ENCODE data around the gene MRFAP1L1. TPM values are rescaled to one million over a fixed set of nuclear protein-coding genes. Genes with fewer than 3 reads are reported as not detected.

MRFAP1L1 gene
- total and polyA plus RNA-seq, 2 experiments from 2014 or later = 61.6 to 73.8 TPM

DNA sequence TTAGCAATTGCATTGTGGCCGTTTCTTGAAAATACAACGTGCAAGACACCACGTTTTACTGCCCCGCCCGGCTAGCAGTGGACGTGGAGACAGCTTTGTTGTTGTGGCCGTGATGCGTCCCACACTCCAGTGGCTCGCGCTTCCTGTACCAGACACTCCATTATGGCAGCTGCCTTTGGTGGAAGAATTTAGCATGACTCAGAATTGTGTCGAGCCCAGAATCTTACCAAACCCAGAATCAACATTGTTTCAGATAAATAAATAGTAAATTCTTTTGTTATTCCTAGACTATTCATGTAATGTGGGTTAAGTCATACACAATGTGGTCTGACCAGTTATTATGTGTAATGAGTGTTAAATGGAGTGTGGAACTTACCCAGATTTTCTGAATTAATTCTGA lies 41.3 kb downstream of the MRFAP1L1 start:
- H3K4me2 ChIP-seq = no peak overlapping the region
- Mint-ChIP-seq H3K27ac (no peak overlapping the region), H3K36me3 (ENCODE audit: low read depth) (peaks cover 5% of the 10 kb centered on the region; the same call in 2 of the 3 replicates), H3K9me3 (peaks cover 4% of the 10 kb centered on the region), H3K27me3 (ENCODE audit: insufficient read depth, low read depth, poor library complexity) (peaks cover 10% of the 10 kb centered on the region), H3K4me3 (no peak overlapping the region), H3K4me1 (peaks cover 3% of the 10 kb centered on the region; the same call in 1 of the 3 replicates)
- TF ChIP-seq JUNB (IDR thresholded peaks at IDR 0.05; ENCODE audit: unreplicated experiment) (no peak), NANOG (IDR thresholded peaks at IDR 0.05; ENCODE audit: borderline replicate concordance) (no peak), STAT1 (IDR thresholded peaks at IDR 0.05; ENCODE audit: unreplicated experiment) (no peak), EZH2phosphoT487 (IDR thresholded peaks at IDR 0.05; ENCODE audit: unreplicated experiment) (no peak), ZNF114 (CRISPR knock-in tag; IDR thresholded peaks at IDR 0.05) (no peak), ZNF331 (CRISPR knock-in tag; IDR thresholded peaks at IDR 0.05; ENCODE audit: low read depth) (no peak)
- TF ChIP-seq, protein P1, sequence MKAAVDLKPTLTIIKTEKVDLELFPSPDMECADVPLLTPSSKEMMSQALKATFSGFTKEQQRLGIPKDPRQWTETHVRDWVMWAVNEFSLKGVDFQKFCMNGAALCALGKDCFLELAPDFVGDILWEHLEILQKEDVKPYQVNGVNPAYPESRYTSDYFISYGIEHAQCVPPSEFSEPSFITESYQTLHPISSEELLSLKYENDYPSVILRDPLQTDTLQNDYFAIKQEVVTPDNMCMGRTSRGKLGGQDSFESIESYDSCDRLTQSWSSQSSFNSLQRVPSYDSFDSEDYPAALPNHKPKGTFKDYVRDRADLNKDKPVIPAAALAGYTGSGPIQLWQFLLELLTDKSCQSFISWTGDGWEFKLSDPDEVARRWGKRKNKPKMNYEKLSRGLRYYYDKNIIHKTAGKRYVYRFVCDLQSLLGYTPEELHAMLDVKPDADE (IDR thresholded peaks at IDR 0.05) = no peak
- peaks cover 10% of the 10 kb centered on the region for H3K27me3 ChIP-seq (ENCODE audit: insufficient read depth)
- 0 out of 2 replicates have a peak, but pooled peaks cover 5% of the 10 kb centered on the region for H3K4me1 ChIP-seq (ENCODE audit: insufficient read depth)
- no peak overlapping the region for H3K4me3 ChIP-seq
- no peaks in the 10 kb centered on the region for H3K36me3 ChIP-seq (ENCODE audit: insufficient read depth)
- H3K79me2 ChIP-seq (replicated peaks; ENCODE audit: insufficient read depth) = no peaks in the 10 kb centered on the region
- DNase-seq (ENCODE audit: low spot score) (no peak), ATAC-seq (no peak)
- no peak overlapping the region for H3K27ac ChIP-seq (ENCODE audit: low read depth)
- no peak overlapping the region for H2AFZ ChIP-seq
- H4K20me1 ChIP-seq (replicated peaks; ENCODE audit: insufficient read depth) = no peaks in the 10 kb centered on the region
- H3F3A ChIP-seq (replicated peaks; ENCODE audit: low read depth) = no peaks in the 10 kb centered on the region
- H3K9me2 ChIP-seq (ENCODE audit: insufficient read depth) = no peaks in the 10 kb centered on the region

DNA sequence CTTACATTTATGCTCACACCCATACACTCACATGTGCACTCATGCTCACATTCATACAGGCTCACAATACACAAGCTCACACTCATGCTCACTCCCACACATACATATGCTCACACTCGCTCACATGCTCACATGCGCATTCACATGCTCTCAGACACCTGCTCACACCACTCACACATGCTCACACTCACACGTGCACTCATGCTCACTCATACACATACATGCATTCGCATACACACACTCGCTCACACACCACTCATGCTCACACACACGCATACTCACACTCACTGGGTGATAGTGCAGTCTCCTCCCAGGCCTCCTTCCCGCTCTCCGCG lies 44.4 kb downstream of the MRFAP1L1 start:
- Histone ChIP-seq H3K4me2 (no peak overlapping the region), H3K27me3 (ENCODE audit: insufficient read depth) (peaks cover 37% of the 10 kb centered on the region), H3K4me3 (no peak overlapping the region), H3K27ac (ENCODE audit: low read depth) (no peak overlapping the region), H3F3A (replicated peaks; ENCODE audit: low read depth) (no peaks in the 10 kb centered on the region), H3K9me2 (ENCODE audit: insufficient read depth) (no peaks in the 10 kb centered on the region), H4K20me1 (replicated peaks; ENCODE audit: insufficient read depth) (no peaks in the 10 kb centered on the region), H3K4me1 (ENCODE audit: insufficient read depth) (0 out of 2 replicates have a peak, but pooled peaks cover 4% of the 10 kb centered on the region), H3K79me2 (replicated peaks; ENCODE audit: insufficient read depth) (no peaks in the 10 kb centered on the region), H3K36me3 (ENCODE audit: insufficient read depth) (no peaks in the 10 kb centered on the region), H2AFZ (no peak overlapping the region)
- DNase-seq (ENCODE audit: low spot score) (no peak), ATAC-seq (no peak)
- Mint-ChIP-seq H3K36me3 (ENCODE audit: low read depth) (no peaks in the 10 kb centered on the region), H3K4me3 (no peak overlapping the region), H3K27me3 (ENCODE audit: insufficient read depth, low read depth, poor library complexity) (peaks cover 21% of the 10 kb centered on the region), H3K4me1 (no peaks in the 10 kb centered on the region), H3K9me3 (no peaks in the 10 kb centered on the region; the same call in 2 of the 3 replicates), H3K27ac (no peak overlapping the region)
- TF ChIP-seq, protein P2, sequence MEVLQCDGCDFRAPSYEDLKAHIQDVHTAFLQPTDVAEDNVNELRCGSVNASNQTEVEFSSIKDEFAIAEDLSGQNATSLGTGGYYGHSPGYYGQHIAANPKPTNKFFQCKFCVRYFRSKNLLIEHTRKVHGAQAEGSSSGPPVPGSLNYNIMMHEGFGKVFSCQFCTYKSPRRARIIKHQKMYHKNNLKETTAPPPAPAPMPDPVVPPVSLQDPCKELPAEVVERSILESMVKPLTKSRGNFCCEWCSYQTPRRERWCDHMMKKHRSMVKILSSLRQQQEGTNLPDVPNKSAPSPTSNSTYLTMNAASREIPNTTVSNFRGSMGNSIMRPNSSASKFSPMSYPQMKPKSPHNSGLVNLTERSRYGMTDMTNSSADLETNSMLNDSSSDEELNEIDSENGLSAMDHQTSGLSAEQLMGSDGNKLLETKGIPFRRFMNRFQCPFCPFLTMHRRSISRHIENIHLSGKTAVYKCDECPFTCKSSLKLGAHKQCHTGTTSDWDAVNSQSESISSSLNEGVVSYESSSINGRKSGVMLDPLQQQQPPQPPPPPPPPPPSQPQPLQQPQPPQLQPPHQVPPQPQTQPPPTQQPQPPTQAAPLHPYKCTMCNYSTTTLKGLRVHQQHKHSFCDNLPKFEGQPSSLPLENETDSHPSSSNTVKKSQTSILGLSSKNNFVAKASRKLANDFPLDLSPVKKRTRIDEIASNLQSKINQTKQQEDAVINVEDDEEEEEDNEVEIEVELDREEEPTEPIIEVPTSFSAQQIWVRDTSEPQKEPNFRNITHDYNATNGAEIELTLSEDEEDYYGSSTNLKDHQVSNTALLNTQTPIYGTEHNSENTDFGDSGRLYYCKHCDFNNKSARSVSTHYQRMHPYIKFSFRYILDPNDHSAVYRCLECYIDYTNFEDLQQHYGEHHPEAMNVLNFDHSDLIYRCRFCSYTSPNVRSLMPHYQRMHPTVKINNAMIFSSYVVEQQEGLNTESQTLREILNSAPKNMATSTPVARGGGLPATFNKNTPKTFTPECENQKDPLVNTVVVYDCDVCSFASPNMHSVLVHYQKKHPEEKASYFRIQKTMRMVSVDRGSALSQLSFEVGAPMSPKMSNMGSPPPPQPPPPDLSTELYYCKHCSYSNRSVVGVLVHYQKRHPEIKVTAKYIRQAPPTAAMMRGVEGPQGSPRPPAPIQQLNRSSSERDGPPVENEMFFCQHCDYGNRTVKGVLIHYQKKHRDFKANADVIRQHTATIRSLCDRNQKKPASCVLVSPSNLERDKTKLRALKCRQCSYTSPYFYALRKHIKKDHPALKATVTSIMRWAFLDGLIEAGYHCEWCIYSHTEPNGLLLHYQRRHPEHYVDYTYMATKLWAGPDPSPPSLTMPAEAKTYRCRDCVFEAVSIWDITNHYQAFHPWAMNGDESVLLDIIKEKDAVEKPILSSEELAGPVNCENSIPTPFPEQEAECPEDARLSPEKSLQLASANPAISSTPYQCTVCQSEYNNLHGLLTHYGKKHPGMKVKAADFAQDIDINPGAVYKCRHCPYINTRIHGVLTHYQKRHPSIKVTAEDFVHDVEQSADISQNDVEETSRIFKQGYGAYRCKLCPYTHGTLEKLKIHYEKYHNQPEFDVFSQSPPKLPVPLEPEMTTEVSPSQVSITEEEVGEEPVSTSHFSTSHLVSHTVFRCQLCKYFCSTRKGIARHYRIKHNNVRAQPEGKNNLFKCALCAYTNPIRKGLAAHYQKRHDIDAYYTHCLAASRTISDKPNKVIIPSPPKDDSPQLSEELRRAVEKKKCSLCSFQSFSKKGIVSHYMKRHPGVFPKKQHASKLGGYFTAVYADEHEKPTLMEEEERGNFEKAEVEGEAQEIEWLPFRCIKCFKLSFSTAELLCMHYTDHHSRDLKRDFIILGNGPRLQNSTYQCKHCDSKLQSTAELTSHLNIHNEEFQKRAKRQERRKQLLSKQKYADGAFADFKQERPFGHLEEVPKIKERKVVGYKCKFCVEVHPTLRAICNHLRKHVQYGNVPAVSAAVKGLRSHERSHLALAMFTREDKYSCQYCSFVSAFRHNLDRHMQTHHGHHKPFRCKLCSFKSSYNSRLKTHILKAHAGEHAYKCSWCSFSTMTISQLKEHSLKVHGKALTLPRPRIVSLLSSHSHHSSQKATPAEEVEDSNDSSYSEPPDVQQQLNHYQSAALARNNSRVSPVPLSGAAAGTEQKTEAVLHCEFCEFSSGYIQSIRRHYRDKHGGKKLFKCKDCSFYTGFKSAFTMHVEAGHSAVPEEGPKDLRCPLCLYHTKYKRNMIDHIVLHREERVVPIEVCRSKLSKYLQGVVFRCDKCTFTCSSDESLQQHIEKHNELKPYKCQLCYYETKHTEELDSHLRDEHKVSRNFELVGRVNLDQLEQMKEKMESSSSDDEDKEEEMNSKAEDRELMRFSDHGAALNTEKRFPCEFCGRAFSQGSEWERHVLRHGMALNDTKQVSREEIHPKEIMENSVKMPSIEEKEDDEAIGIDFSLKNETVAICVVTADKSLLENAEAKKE (CRISPR knock-in tag; IDR thresholded peaks at IDR 0.05) = no peak
- TF ChIP-seq CREB1 (CRISPR knock-in tag; IDR thresholded peaks at IDR 0.05; ENCODE audit: low read depth) (no peak), ZNF114 (CRISPR knock-in tag; IDR thresholded peaks at IDR 0.05) (no peak), STAT1 (IDR thresholded peaks at IDR 0.05; ENCODE audit: unreplicated experiment) (no peak), JUNB (IDR thresholded peaks at IDR 0.05; ENCODE audit: unreplicated experiment) (no peak), EZH2phosphoT487 (IDR thresholded peaks at IDR 0.05; ENCODE audit: unreplicated experiment) (no peak)
- TF ChIP-seq, protein P1 (IDR thresholded peaks at IDR 0.05) = no peak
- TF ChIP-seq, protein P3, sequence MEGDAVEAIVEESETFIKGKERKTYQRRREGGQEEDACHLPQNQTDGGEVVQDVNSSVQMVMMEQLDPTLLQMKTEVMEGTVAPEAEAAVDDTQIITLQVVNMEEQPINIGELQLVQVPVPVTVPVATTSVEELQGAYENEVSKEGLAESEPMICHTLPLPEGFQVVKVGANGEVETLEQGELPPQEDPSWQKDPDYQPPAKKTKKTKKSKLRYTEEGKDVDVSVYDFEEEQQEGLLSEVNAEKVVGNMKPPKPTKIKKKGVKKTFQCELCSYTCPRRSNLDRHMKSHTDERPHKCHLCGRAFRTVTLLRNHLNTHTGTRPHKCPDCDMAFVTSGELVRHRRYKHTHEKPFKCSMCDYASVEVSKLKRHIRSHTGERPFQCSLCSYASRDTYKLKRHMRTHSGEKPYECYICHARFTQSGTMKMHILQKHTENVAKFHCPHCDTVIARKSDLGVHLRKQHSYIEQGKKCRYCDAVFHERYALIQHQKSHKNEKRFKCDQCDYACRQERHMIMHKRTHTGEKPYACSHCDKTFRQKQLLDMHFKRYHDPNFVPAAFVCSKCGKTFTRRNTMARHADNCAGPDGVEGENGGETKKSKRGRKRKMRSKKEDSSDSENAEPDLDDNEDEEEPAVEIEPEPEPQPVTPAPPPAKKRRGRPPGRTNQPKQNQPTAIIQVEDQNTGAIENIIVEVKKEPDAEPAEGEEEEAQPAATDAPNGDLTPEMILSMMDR (conservative IDR thresholded peaks at IDR 0.05; ENCODE audit: low read depth in 2 of 2) = no peak
